CD14-positive monocyte (primary cell): ENCODE results near the gene TKT. TPM values are rescaled to one million over a fixed set of nuclear protein-coding genes. Genes with fewer than 3 reads are reported as not detected.

ENCODE experiments used
- DNase-seq, 3 donors: peaks; one replicate each; pipeline ENCODE4 v3.0.0-alpha.2; 2011 to 2022
- H2AFZ ChIP-seq: 2 replicates; pipeline ENCODE4 v1.6.0; 2012; ENCODE audit warnings: mild to moderate bottlenecking, low read depth, low read length, inconsistent platforms; ENCODE audit not compliant: insufficient read depth, poor library complexity, severe bottlenecking
- H3K27ac ChIP-seq, 2 donors: 1 replicate in 1 of 2; 2 replicates in 1 of 2; pipeline ENCODE4 v1.5.1; 2012 to 2013; ENCODE audit warnings: low read length in 2 of 2, control low read depth in 1 of 2, inconsistent platforms in 1 of 2, low read depth in 1 of 2, mild to moderate bottlenecking in 1 of 2
- H3K27me3 ChIP-seq, 2 donors: one replicate each; pipeline versions ENCODE4 v1.6.0 to v1.6.1; 2011 to 2013; ENCODE audit warnings: low read length in 2 of 2; ENCODE audit not compliant: control insufficient read depth in 2 of 2, insufficient read depth in 2 of 2
- H3K36me3 ChIP-seq, 2 donors: replicated peaks in 1 of 2; 1 replicate in 1 of 2; 2 replicates in 1 of 2; pipeline versions ENCODE4 v1.5.1 to v1.6.1; 2012 to 2013; ENCODE audit warnings: low read length in 2 of 2, control low read depth in 1 of 2, inconsistent platforms in 1 of 2, mild to moderate bottlenecking in 1 of 2; ENCODE audit not compliant: insufficient read depth in 2 of 2, control insufficient read depth in 1 of 2
- H3K4me1 ChIP-seq, 2 donors: 1 replicate in 1 of 2; 2 replicates in 1 of 2; pipeline versions ENCODE4 v1.5.1 to v1.6.1; 2012 to 2013; ENCODE audit warnings: low read length in 2 of 2, control low read depth in 1 of 2, inconsistent platforms in 1 of 2, mild to moderate bottlenecking in 1 of 2, moderate library complexity in 1 of 2; ENCODE audit not compliant: insufficient read depth in 2 of 2, control insufficient read depth in 1 of 2
- H3K4me2 ChIP-seq: replicated peaks from 2 replicates; pipeline ENCODE3; 2012; ENCODE audit warnings: low read length, moderate library complexity, mild to moderate bottlenecking; ENCODE audit not compliant: poor library complexity, severe bottlenecking; ENCODE audit errors: extremely low read depth
- H3K4me3 ChIP-seq, 3 experiments: fragments of 200-600 bp in 1 of 3; sonication (generic) in 1 of 3; replicated peaks in 1 of 3; 1 replicate in 2 of 3; 2 replicates in 1 of 3; pipeline ENCODE4 v1.5.1; 2011 to 2013; ENCODE audit warnings: low read length in 3 of 3, mild to moderate bottlenecking in 3 of 3, control low read depth in 2 of 3, low read depth in 2 of 3, inconsistent platforms in 1 of 3, moderate library complexity in 1 of 3
- H3K79me2 ChIP-seq: 2 replicates; pipeline ENCODE4 v1.6.0; 2012; ENCODE audit warnings: mild to moderate bottlenecking, control low read depth, inconsistent platforms, low read length, moderate library complexity; ENCODE audit not compliant: insufficient read depth
- H3K9ac ChIP-seq: 2 replicates; pipeline ENCODE4 v1.6.0; 2017; ENCODE audit warnings: low read length, mild to moderate bottlenecking; ENCODE audit not compliant: insufficient read depth, poor library complexity, severe bottlenecking
- H3K9me3 ChIP-seq, 2 donors: replicated peaks in 1 of 2; 1 replicate in 1 of 2; 2 replicates in 1 of 2; pipeline versions ENCODE4 v1.5.1 to v1.6.1; 2012 to 2013; ENCODE audit warnings: low read length in 2 of 2, control low read depth in 1 of 2; ENCODE audit not compliant: control insufficient read depth in 1 of 2, insufficient read depth in 1 of 2
- H4K20me1 ChIP-seq: 2 replicates; pipeline ENCODE4 v1.6.0; 2012; ENCODE audit warnings: mild to moderate bottlenecking, low read length, control low read depth, moderate library complexity; ENCODE audit not compliant: insufficient read depth
- H3K27ac Mint-ChIP-seq, 7 donors: one replicate each; pipeline ENCODE4 v1.8.0; 2020; ENCODE audit warnings: mild to moderate bottlenecking in 7 of 7, mixed read lengths in 7 of 7, moderate library complexity in 6 of 7, inconsistent platforms in 2 of 7
- H3K27me3 Mint-ChIP-seq, 3 donors: one replicate each; pipeline ENCODE4 v1.8.0; 2021 to 2022; ENCODE audit warnings: low read depth in 3 of 3, mild to moderate bottlenecking in 3 of 3, mixed read lengths in 3 of 3, moderate library complexity in 3 of 3, inconsistent platforms in 1 of 3
- H3K36me3 Mint-ChIP-seq, 2 donors: one replicate each; pipeline ENCODE4 v1.8.0; 2020; ENCODE audit warnings: mixed read lengths in 2 of 2, inconsistent platforms in 1 of 2, mild to moderate bottlenecking in 1 of 2
- H3K4me1 Mint-ChIP-seq: one replicate; pipeline ENCODE4 v1.8.0; 2020; ENCODE audit warnings: mild to moderate bottlenecking, mixed read lengths
- H3K4me3 Mint-ChIP-seq, 2 donors: one replicate each; pipeline ENCODE4 v1.8.0; 2020; ENCODE audit warnings: mild to moderate bottlenecking in 2 of 2, mixed read lengths in 2 of 2, moderate library complexity in 1 of 2
- H3K9me3 Mint-ChIP-seq, 7 donors: one replicate each; pipeline ENCODE4 v1.8.0; 2020 to 2022; ENCODE audit warnings: mixed read lengths in 7 of 7, mild to moderate bottlenecking in 6 of 7, moderate library complexity in 6 of 7, inconsistent platforms in 2 of 7
- CTCF ChIP-seq: fragments of 200-600 bp; IDR thresholded peaks from one replicate; pipeline ENCODE4 v1.8.0; 2022; ENCODE audit warnings: antibody characterized with exemption, mild to moderate bottlenecking
- WGBS: methylation state at CpG from one replicate; pipeline ENCODE4 v1.1.5; 2013; ENCODE audit warnings: missing lambda C conversion rate; ENCODE audit not compliant: insufficient coverage; 5-methylcytosine and 5-hydroxymethylcytosine counted together
- intact Hi-C, 2 donors: fragments of 100-400 bp; cut with micrococcal nuclease; formaldehyde crosslinking; loops; one replicate each; pipeline versions ENCODE4 v1.15.0 to v1.15.1; 2023
- polyA plus RNA-seq, 3 donors: library from polyadenylated mRNA; depleted of rRNA in 1 of 3; unstranded in 2 of 3; stranded (reverse) in 1 of 3; fragments of 300-500 nt in 2 of 3; fragments of >200 nt in 1 of 3; fragmentation: Illumina TruSeq in 2 of 3; gene quantifications; 1 replicate in 2 of 3; 2 replicates in 1 of 3; pipeline ENCODE4 v1.2.3, GENCODE V29; 2012 to 2021

Gene TKT
- polyA plus RNA-seq, 3 donors, result 496 to 582 (median 562) TPM

- Histone ChIP-seq H3K27ac (no peak overlapping the region), H3K27me3 (no peaks in the 10 kb centered on the region), H3K4me2 (no peak overlapping the region), H4K20me1 (peaks cover 27% of the 10 kb centered on the region), H3K79me2 (no peaks in the 10 kb centered on the region), H3K36me3 (peaks cover 4 to 22% of the 10 kb centered on the region in 2 donors), H3K4me3 (no peak overlapping the region), H3K9me3 (no peaks in the 10 kb centered on the region), H3K9ac (no peak overlapping the region), H2AFZ (no peak overlapping the region), H3K4me1 (peaks cover 18 to 27% of the 10 kb centered on the region in 2 donors)
- Mint-ChIP-seq H3K27ac (no peak overlapping the region), H3K9me3 (no peaks in the 10 kb centered on the region), H3K4me1 (peaks cover 28% of the 10 kb centered on the region), H3K27me3 (peaks cover 1 to 3% (median 3%) of the 10 kb centered on the region in 3 donors), H3K36me3 (peaks cover 6 to 9% of the 10 kb centered on the region in 2 donors), H3K4me3 (no peak overlapping the region)
- WGBS, result 97% methylated on average over 4 of the region's 7 CpGs
- intact Hi-C loops, result loop anchor here (5.0 kb wide), 2 partner anchors 67 to 87 kb away; partner anchors contain the start of gene RFT1 (in 2 of the 2)
- no peak for TF ChIP-seq CTCF
- no peak for DNase-seq
Observed at GRCh38 chr3:53198996-53199395, 56.8 kb downstream of the TKT start.

- Histone ChIP-seq H3K79me2 (no peaks in the 10 kb centered on the region), H3K36me3 (peaks cover 10 to 28% of the 10 kb centered on the region in 2 donors), H3K27me3 (no peaks in the 10 kb centered on the region), H3K9me3 (no peaks in the 10 kb centered on the region), H4K20me1 (peaks cover 33% of the 10 kb centered on the region), H3K4me1 (peaks cover 18 to 27% of the 10 kb centered on the region in 2 donors), H2AFZ (no peak overlapping the region), H3K4me3 (no peak overlapping the region), H3K4me2 (no peak overlapping the region), H3K27ac (no peak overlapping the region), H3K9ac (no peak overlapping the region)
- Mint-ChIP-seq H3K27ac (peak overlapping the region in 1 of 7 donors; percentile 20), H3K27me3 (peaks cover 1 to 3% (median 3%) of the 10 kb centered on the region in 3 donors), H3K4me1 (peaks cover 29% of the 10 kb centered on the region), H3K4me3 (no peak overlapping the region), H3K36me3 (peaks cover 12 to 13% of the 10 kb centered on the region in 2 donors), H3K9me3 (no peaks in the 10 kb centered on the region)
- DNase-seq, result no peak
- no peak for TF ChIP-seq CTCF
- intact Hi-C loops, result loop anchor here (5.0 kb wide), 2 partner anchors 66 to 86 kb away; partner anchors contain the start of gene RFT1 (in 2 of the 2)
- WGBS, result 98% methylated on average over 8 of the region's 10 CpGs
Observed at GRCh38 chr3:53198256-53198977, 57.4 kb downstream of the TKT start.
